K562 (cell line): ENCODE measurements around the gene ATXN10. TPM values are rescaled to one million over a fixed set of nuclear protein-coding genes. Genes with fewer than 3 reads are reported as not detected.

ENCODE experiments used
- EGR1 ChIP-seq: fragments of 450-650 bp; conservative IDR thresholded peaks from 2 replicates; pipeline ENCODE4 v1.6.1; 2017; ENCODE audit warnings: mild to moderate bottlenecking
- FOXM1 ChIP-seq, 2 experiments: fragments of 450-650 bp in 1 of 2; sonication (generic) in 1 of 2; formaldehyde crosslinking in 1 of 2; IDR thresholded peaks; 2 replicates each; pipeline versions ENCODE4 v1.6.1 to v1.9.0; 2017 to 2022; ENCODE audit warnings: low read depth in 2 of 2, mild to moderate bottlenecking in 2 of 2, missing genetic modification reagents in 1 of 2, moderate library complexity in 1 of 2
- GATA2 ChIP-seq: sonication (generic); formaldehyde crosslinking; IDR thresholded peaks from 2 replicates; pipeline ENCODE4 v1.4.0; 2020; ENCODE audit warnings: mild to moderate bottlenecking, missing genetic modification reagents
- NBN ChIP-seq: fragments of 450-650 bp; IDR thresholded peaks from 2 replicates; pipeline ENCODE4 v1.6.1; 2016; ENCODE audit warnings: low read depth, mild to moderate bottlenecking
- NFXL1 ChIP-seq: fragments of 450-650 bp; formaldehyde crosslinking; IDR thresholded peaks from 2 replicates; pipeline ENCODE4 v1.4.0; 2021; ENCODE audit warnings: mild to moderate bottlenecking
- NR1H2 ChIP-seq: sonication (generic); formaldehyde crosslinking; IDR thresholded peaks from 2 replicates; pipeline ENCODE4 v1.4.0; 2020; ENCODE audit warnings: mild to moderate bottlenecking, missing genetic modification reagents
- NR3C1 ChIP-seq: sonication (generic); formaldehyde crosslinking; IDR thresholded peaks from 2 replicates; pipeline ENCODE4 v1.8.1; 2022; ENCODE audit warnings: missing genetic modification reagents
- PHF8 ChIP-seq: fragments of 200-600 bp; sonication (generic); IDR thresholded peaks from 2 replicates; pipeline ENCODE4 v1.6.1; 2012; ENCODE audit warnings: mixed run types, mild to moderate bottlenecking, inconsistent platforms, low read length, moderate library complexity, borderline replicate concordance
- POLR2B ChIP-seq: fragments of 450-650 bp; IDR thresholded peaks from 2 replicates; pipeline ENCODE4 v1.6.1; 2018; ENCODE audit warnings: low read depth; ENCODE audit not compliant: partially characterized antibody
- SIN3B ChIP-seq: fragments of 450-650 bp; IDR thresholded peaks from 2 replicates; pipeline ENCODE4 v1.6.1; 2017; ENCODE audit warnings: low read depth, mild to moderate bottlenecking, moderate library complexity
- TBL1XR1 ChIP-seq, 2 experiments: IDR thresholded peaks; 2 replicates each; pipeline ENCODE4 v1.6.1; 2012; ENCODE audit warnings: improper control_type of control experiment in 2 of 2, low read length in 2 of 2, mild to moderate bottlenecking in 1 of 2
- TBP ChIP-seq: optimal IDR thresholded peaks from 2 replicates; pipeline ENCODE3; 2011; ENCODE audit warnings: low read depth, low read length, improper control_type of control experiment
- TRIM28 ChIP-seq: fragments of 450-650 bp; IDR thresholded peaks from 2 replicates; pipeline ENCODE4 v1.6.1; 2017
- polyA plus RNA-seq, 8 experiments: library from polyadenylated mRNA; depleted of rRNA in 4 of 8; stranded (reverse) in 5 of 8; unstranded in 3 of 8; fragments of >200 nt; fragmentation: Nextera tagmentation in 2 of 8; fragmentation: Illumina TruSeq in 1 of 8; extraction: Ambion mirVana in 2 of 8; extraction: Trizol in 1 of 8; gene quantifications; 2 replicates each; pipeline versions ENCODE4 v1.2.1 to v1.2.3, GENCODE V29; 2011 to 2014; ENCODE audit warnings: inconsistent platforms in 1 of 8, missing spikeins in 1 of 8
- total RNA-seq, 7 experiments: library from RNA; depleted of rRNA in 6 of 7; stranded (reverse); fragments of >200 nt in 6 of 7; fragmentation: Illumina TruSeq in 2 of 7; extraction: Trizol in 2 of 7; gene quantifications; 2 replicates each; pipeline versions ENCODE4 v1.2.1 to v1.2.3, GENCODE V29; 2011 to 2021; ENCODE audit warnings: low replicate concordance in 1 of 7
- TF ChIP-seq, protein P1 (sequence below): sonication (generic); formaldehyde crosslinking; IDR thresholded peaks from 2 replicates; pipeline ENCODE4 v1.8.0; 2022; ENCODE audit warnings: mild to moderate bottlenecking, missing genetic modification reagents, borderline replicate concordance

ATXN10 gene
- total and polyA plus RNA-seq, 9 of the 15 experiments (the other 6 are each of a cell fraction or from before 2014, with no cell fraction given), result 11.5 to 190 (median 33.6) TPM

GRCh38 chr22:45671783-45672563 lies at the start of gene ATXN10 (continued):
- TF ChIP-seq, protein P1, sequence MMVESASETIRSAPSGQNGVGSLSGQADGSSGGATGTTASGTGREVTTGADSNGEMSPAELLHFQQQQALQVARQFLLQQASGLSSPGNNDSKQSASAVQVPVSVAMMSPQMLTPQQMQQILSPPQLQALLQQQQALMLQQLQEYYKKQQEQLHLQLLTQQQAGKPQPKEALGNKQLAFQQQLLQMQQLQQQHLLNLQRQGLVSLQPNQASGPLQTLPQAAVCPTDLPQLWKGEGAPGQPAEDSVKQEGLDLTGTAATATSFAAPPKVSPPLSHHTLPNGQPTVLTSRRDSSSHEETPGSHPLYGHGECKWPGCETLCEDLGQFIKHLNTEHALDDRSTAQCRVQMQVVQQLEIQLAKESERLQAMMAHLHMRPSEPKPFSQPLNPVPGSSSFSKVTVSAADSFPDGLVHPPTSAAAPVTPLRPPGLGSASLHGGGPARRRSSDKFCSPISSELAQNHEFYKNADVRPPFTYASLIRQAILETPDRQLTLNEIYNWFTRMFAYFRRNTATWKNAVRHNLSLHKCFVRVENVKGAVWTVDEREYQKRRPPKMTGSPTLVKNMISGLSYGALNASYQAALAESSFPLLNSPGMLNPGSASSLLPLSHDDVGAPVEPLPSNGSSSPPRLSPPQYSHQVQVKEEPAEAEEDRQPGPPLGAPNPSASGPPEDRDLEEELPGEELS (CRISPR knock-in tag), result no peak; the same call in 1 of the 2 replicates
- TF ChIP-seq SIN3B (peak; percentile 53; the same call in 1 of the 2 replicates), NR1H2 (no peak), TRIM28 (no peak), NFXL1 (CRISPR knock-in tag) (no peak), GATA2 (CRISPR knock-in tag) (no peak), TBP (peak; percentile 27), TBL1XR1 (IDR thresholded peaks at IDR 0.05; ENCODE audit: low read length in 2 of 2) (no peak), POLR2B (peak; percentile 63), FOXM1 (IDR thresholded peaks at IDR 0.05; ENCODE audit: low read depth) (no peak), FOXM1 (CRISPR knock-in tag; IDR thresholded peaks at IDR 0.05; ENCODE audit: low read depth) (0 out of 2 replicates have a peak, but pooled peaks have one; percentile 43), EGR1 (peak; percentile 45), NBN (no peak), NR3C1 (CRISPR knock-in tag) (no peak), PHF8 (peak; percentile 75; the same call in 1 of the 2 replicates)
